OCI-LY7 (cell line): Measurements from ENCODE around the gene TMEM256. TPM values are rescaled to one million over a fixed set of nuclear protein-coding genes. Genes with fewer than 3 reads are reported as not detected.
A peak's percentile ranks its signal among the peaks of the same experiment; 100 is the strongest.

Experiments
- BruUV-seq: library from RNA; stranded (reverse); fragments of 400-500 nt; replicated peaks from 2 replicates; lab custom pipeline; 2021; lab: Mats Ljungman, UMichigan
- CTCF ChIA-PET: fragments of 300-600 bp; sonication (Branson Sonifier 250); formaldehyde crosslinking; loops from one replicate; lab custom pipeline; 2022; ENCODE audit warnings: antibody characterized with exemption; ENCODE audit not compliant: unreplicated experiment; lab: Charles Lee
- POLR2A ChIA-PET: fragments of 300-600 bp; sonication (Branson Sonifier 250); formaldehyde crosslinking; loops from one replicate; lab custom pipeline; 2022; ENCODE audit warnings: antibody characterized with exemption; lab: Charles Lee
- DNase-seq: peaks from one replicate; pipeline ENCODE4 v3.0.0-alpha.2; 2015; ENCODE audit warnings: low spot score
- H2AFZ ChIP-seq: fragments of 200-600 bp; sonication (generic), shearing (Covaris generic); 2 replicates; pipeline ENCODE4 v1.6.1; 2014; ENCODE audit warnings: mild to moderate bottlenecking, antibody characterized with exemption, low read length, moderate library complexity
- H3K27ac ChIP-seq: fragments of 200-600 bp; sonication (generic); 2 replicates; pipeline ENCODE4 v1.5.1; 2014; ENCODE audit warnings: mixed run types, low read depth, mild to moderate bottlenecking, moderate library complexity, low read length, inconsistent platforms; ENCODE audit not compliant: poor library complexity, severe bottlenecking
- H3K36me3 ChIP-seq: fragments of 200-600 bp; sonication (generic); 2 replicates; pipeline ENCODE4 v1.6.1; 2014; ENCODE audit warnings: mild to moderate bottlenecking, antibody characterized with exemption, low read length, moderate library complexity, mixed read lengths; ENCODE audit not compliant: insufficient read depth
- H3K4me1 ChIP-seq: fragments of 200-600 bp; sonication (generic); 2 replicates; pipeline ENCODE4 v1.5.1; 2014; ENCODE audit warnings: mild to moderate bottlenecking, low read length; ENCODE audit not compliant: insufficient read depth, poor library complexity, severe bottlenecking
- H3K4me2 ChIP-seq: fragments of 200-600 bp; sonication (generic); 2 replicates; pipeline ENCODE4 v1.6.1; 2014; ENCODE audit warnings: mild to moderate bottlenecking, low read length
- H3K4me3 ChIP-seq: fragments of 200-600 bp; sonication (generic); 2 replicates; pipeline ENCODE4 v1.5.1; 2014; ENCODE audit warnings: mild to moderate bottlenecking, low read depth, low read length; ENCODE audit not compliant: poor library complexity, severe bottlenecking
- H3K79me2 ChIP-seq: fragments of 200-600 bp; sonication (generic); 2 replicates; pipeline ENCODE4 v1.6.1; 2016; ENCODE audit warnings: low read depth, mild to moderate bottlenecking, low read length, moderate library complexity, mixed read lengths; ENCODE audit not compliant: insufficient read depth
- H3K9me2 ChIP-seq: fragments of 200-600 bp; sonication (generic); 2 replicates; pipeline ENCODE4 v1.6.1; 2016; ENCODE audit warnings: mild to moderate bottlenecking, low read length, mixed read lengths; ENCODE audit not compliant: insufficient read depth
- H3K9me3 ChIP-seq: fragments of 200-600 bp; sonication (generic); 2 replicates; pipeline ENCODE4 v1.6.1; 2014; ENCODE audit warnings: mild to moderate bottlenecking, mixed run types, low read length, mixed read lengths
- H4K20me1 ChIP-seq: fragments of 200-600 bp; sonication (generic); 2 replicates; pipeline ENCODE4 v1.6.1; 2014; ENCODE audit warnings: mild to moderate bottlenecking, antibody characterized with exemption, low read length, moderate library complexity, mixed read lengths; ENCODE audit not compliant: insufficient read depth
- CTCF ChIP-seq: fragments of 200-600 bp; sonication (generic); conservative IDR thresholded peaks from 2 replicates; pipeline ENCODE4 v1.5.1; 2014; ENCODE audit warnings: mild to moderate bottlenecking, antibody characterized with exemption, low read length, moderate library complexity, mixed read lengths
- EZH2phosphoT487 ChIP-seq: fragments of 200-600 bp; sonication (generic); IDR thresholded peaks from 2 replicates; pipeline ENCODE4 v1.6.1; 2018; ENCODE audit warnings: low read depth, borderline replicate concordance, mild to moderate bottlenecking, mixed run types, antibody characterized with exemption, low read length, moderate library complexity, mixed read lengths
- intact Hi-C: fragments of 100-400 bp; cut with micrococcal nuclease; formaldehyde crosslinking; loops from one replicate; pipeline ENCODE4 v1.10.0; 2022; ENCODE audit not compliant: unreplicated experiment
- total RNA-seq, 2 experiments: library from RNA; depleted of rRNA in 1 of 2; stranded (reverse); fragments of >200 nt in 1 of 2; shearing (Covaris generic) in 1 of 2; gene quantifications; 2 replicates each; pipeline ENCODE4 v1.2.3, GENCODE V29; 2014 to 2022

The TMEM256 gene
- total RNA-seq, 2 experiments from 2014 or later, result 96.6 to 165 TPM

- BruUV-seq, result no TSS peak
- intact Hi-C loops, result loop anchor here (1.0 kb wide), 2 partner anchors 81 to 205 kb away; partner anchors contain the start of gene SENP3
- Histone ChIP-seq H3K4me2 (peak overlapping the region; percentile 41; the same call in 1 of the 2 replicates), H2AFZ (peak overlapping the region; percentile 29; the same call in 1 of the 2 replicates), H4K20me1 (no peaks in the 10 kb centered on the region), H3K4me3 (no peak overlapping the region), H3K27ac (no peak overlapping the region), H3K79me2 (no peaks in the 10 kb centered on the region), H3K9me2 (no peaks in the 10 kb centered on the region), H3K4me1 (peaks cover 18% of the 10 kb centered on the region), H3K9me3 (no peaks in the 10 kb centered on the region), H3K36me3 (no peaks in the 10 kb centered on the region)
- POLR2A ChIA-PET, result interaction anchor here (0.6 to 1.5 kb wide), 5 partner anchors 14 to 80 kb away, joined by 3 to 6 read pairs (median 4); partner anchors contain the start of genes NEURL4 and TMEM102
- TF ChIP-seq EZH2phosphoT487 (no peak), CTCF (peak; percentile 88)
- CTCF ChIA-PET, result interaction anchor here (0.6 to 2.6 kb wide), 6 partner anchors 20 to 715 kb away, joined by 3 to 13 read pairs (median 4); partner anchors contain the start of genes ACAP1 and PLSCR3
- DNase-seq, result peak; percentile 90
Measured at GRCh38 chr17:7356072-7356549, 47.8 kb downstream of the TMEM256 start.

DNA sequence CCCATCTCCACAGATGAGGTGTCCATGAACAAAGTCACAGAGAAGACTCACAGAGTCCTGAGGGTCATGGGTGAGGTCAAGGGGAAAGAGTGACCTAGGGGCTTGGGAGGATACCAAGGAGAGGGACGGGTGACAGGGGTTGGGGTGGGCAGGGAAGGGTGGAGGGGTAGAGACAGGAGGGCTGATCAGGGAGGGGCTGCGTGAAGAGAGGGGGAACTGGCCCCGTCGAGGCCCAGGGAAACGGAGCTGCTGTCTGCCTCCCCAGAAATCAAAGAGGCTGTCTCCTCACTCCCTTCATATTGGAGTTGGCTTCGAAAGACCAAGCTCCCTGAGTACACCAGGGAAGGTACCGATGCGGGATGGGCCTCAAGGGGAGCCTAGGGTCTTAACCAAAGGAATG is 48.3 kb downstream of the TMEM256 start:
- H3K27ac ChIP-seq, result no peak overlapping the region
- intact Hi-C loops, result no loop called here
- 0 out of 2 replicates have a peak, but pooled peaks cover 3% of the 10 kb centered on the region for H3K36me3 ChIP-seq
- 0 out of 2 replicates have a peak overlapping the region, but pooled peaks have one; percentile 1 for H3K4me2 ChIP-seq
- H3K4me3 ChIP-seq, result no peak overlapping the region
- H3K79me2 ChIP-seq, result no peaks in the 10 kb centered on the region
- no peak for TF ChIP-seq EZH2phosphoT487
- no peak for TF ChIP-seq CTCF
- H4K20me1 ChIP-seq, result no peaks in the 10 kb centered on the region
- DNase-seq, result no peak
- peaks cover 23% of the 10 kb centered on the region for H3K4me1 ChIP-seq
- ChIA-PET POLR2A (interaction anchor here (0.6 to 1.5 kb wide), 6 partner anchors 13 to 80 kb away, joined by 3 to 6 read pairs (median 4); partner anchors contain the start of genes NEURL4 and TMEM102), CTCF (interaction anchor here (0.6 to 2.6 kb wide), 5 partner anchors 19 to 86 kb away, joined by 3 to 13 read pairs (median 3); partner anchors contain the start of genes ACAP1 and PLSCR3)
- H3K9me3 ChIP-seq, result no peaks in the 10 kb centered on the region
- no peak overlapping the region for H2AFZ ChIP-seq
- no peaks in the 10 kb centered on the region for H3K9me2 ChIP-seq
- no TSS peak for BruUV-seq
